ENCODE data around the gene PELO.

GRCh38 chr5:52743012-52743411 lies 44.7 kb upstream of the PELO start:
- TF ChIP-seq CTCF (IDR thresholded peaks at IDR 0.05) = no peak
- TF ChIP-seq POLR2A (IDR thresholded peaks at IDR 0.05) = no peak

Measured in testis (tissue), 2 donors.